ENCODE results near the gene PLEKHO2. TPM values are rescaled to one million over a fixed set of nuclear protein-coding genes. Genes with fewer than 3 reads are reported as not detected.

Gene PLEKHO2
- total and polyA plus RNA-seq, 2 of the 13 experiments (the other 11 are each of a cell fraction or from before 2014, with no cell fraction given): 3.8 to 4.8 TPM

- no peak for TF ChIP-seq ZBTB2 (CRISPR knock-in tag; IDR thresholded peaks at IDR 0.05; ENCODE audit: low read depth)
- TF ChIP-seq ZFP1 (CRISPR knock-in tag; IDR thresholded peaks at IDR 0.05): no peak
- TF ChIP-seq ZNF556 (CRISPR knock-in tag; IDR thresholded peaks at IDR 0.05; ENCODE audit: borderline replicate concordance): no peak
- TF ChIP-seq TFE3 (CRISPR knock-in tag; IDR thresholded peaks at IDR 0.05): no peak
- no peak for TF ChIP-seq ZNF891 (CRISPR knock-in tag; IDR thresholded peaks at IDR 0.05)
- TF ChIP-seq SYNCRIP (IDR thresholded peaks at IDR 0.05; ENCODE audit: insufficient read depth, low read depth, low read length): no peak
- TF ChIP-seq, protein P1, sequence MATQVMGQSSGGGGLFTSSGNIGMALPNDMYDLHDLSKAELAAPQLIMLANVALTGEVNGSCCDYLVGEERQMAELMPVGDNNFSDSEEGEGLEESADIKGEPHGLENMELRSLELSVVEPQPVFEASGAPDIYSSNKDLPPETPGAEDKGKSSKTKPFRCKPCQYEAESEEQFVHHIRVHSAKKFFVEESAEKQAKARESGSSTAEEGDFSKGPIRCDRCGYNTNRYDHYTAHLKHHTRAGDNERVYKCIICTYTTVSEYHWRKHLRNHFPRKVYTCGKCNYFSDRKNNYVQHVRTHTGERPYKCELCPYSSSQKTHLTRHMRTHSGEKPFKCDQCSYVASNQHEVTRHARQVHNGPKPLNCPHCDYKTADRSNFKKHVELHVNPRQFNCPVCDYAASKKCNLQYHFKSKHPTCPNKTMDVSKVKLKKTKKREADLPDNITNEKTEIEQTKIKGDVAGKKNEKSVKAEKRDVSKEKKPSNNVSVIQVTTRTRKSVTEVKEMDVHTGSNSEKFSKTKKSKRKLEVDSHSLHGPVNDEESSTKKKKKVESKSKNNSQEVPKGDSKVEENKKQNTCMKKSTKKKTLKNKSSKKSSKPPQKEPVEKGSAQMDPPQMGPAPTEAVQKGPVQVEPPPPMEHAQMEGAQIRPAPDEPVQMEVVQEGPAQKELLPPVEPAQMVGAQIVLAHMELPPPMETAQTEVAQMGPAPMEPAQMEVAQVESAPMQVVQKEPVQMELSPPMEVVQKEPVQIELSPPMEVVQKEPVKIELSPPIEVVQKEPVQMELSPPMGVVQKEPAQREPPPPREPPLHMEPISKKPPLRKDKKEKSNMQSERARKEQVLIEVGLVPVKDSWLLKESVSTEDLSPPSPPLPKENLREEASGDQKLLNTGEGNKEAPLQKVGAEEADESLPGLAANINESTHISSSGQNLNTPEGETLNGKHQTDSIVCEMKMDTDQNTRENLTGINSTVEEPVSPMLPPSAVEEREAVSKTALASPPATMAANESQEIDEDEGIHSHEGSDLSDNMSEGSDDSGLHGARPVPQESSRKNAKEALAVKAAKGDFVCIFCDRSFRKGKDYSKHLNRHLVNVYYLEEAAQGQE (IDR thresholded peaks at IDR 0.05; ENCODE audit: borderline replicate concordance in 1 of 2, low read depth in 1 of 2, low read length in 2 of 2): no peak
Measured at GRCh38 chr15:64905119-64905831, 63.6 kb downstream of the PLEKHO2 start (continued).
